HG03354 (cell line): ENCODE data around the gene SNRPA1.

Source experiments
- ATAC-seq: cut with Tn5 transposase; IDR thresholded peaks from one replicate; pipeline ENCODE4 v1.9.1; 2021; ENCODE audit warnings: mild to moderate bottlenecking; ENCODE audit not compliant: unreplicated experiment, poor library complexity, severe bottlenecking

Gene SNRPA1

GRCh38 chr15:101246824-101247745, 48.0 kb downstream of the SNRPA1 start:
- ATAC-seq: no peak

- ATAC-seq: no peak
These were observed 48.7 kb downstream of the SNRPA1 start for GRCh38 chr15:101246391-101246790.

GRCh38 chr15:101244889-101245668, 50.0 kb downstream of the SNRPA1 start:
- no peak for ATAC-seq

GRCh38 chr15:101244036-101244781, 50.8 kb downstream of the SNRPA1 start:
- ATAC-seq: no peak

- ATAC-seq: no peak
These were observed 51.6 kb downstream of the SNRPA1 start for GRCh38 chr15:101243420-101243819.

- ATAC-seq: no peak
These were observed 52.1 kb downstream of the SNRPA1 start for GRCh38 chr15:101242999-101243336.

GRCh38 chr15:101242160-101242998, 52.7 kb downstream of the SNRPA1 start:
- peak; percentile 77 for ATAC-seq

GRCh38 chr15:101240358-101240757, 54.7 kb downstream of the SNRPA1 start:
- no peak for ATAC-seq

GRCh38 chr15:101239724-101240136, 55.3 kb downstream of the SNRPA1 start:
- no peak for ATAC-seq

GRCh38 chr15:101237251-101237650, 57.8 kb downstream of the SNRPA1 start:
- ATAC-seq: no peak

GRCh38 chr15:101233651-101234280, 61.3 kb downstream of the SNRPA1 start:
- no peak for ATAC-seq

- ATAC-seq: no peak
These were observed 62.4 kb downstream of the SNRPA1 start for GRCh38 chr15:101232677-101233076.
